K562 (cell line): ENCODE data around the gene ZBTB46. TPM values are rescaled to one million over a fixed set of nuclear protein-coding genes. Genes with fewer than 3 reads are reported as not detected.

ENCODE experiments used
- DPF2 ChIP-seq: fragments of 450-650 bp; IDR thresholded peaks from 2 replicates; pipeline ENCODE4 v1.6.1; 2016
- FOXP1 ChIP-seq: sonication (generic); formaldehyde crosslinking; IDR thresholded peaks from 2 replicates; pipeline ENCODE4 v1.8.0; 2022; ENCODE audit warnings: mild to moderate bottlenecking, missing genetic modification reagents
- HBP1 ChIP-seq: fragments of 450-650 bp; formaldehyde crosslinking; IDR thresholded peaks from 2 replicates; pipeline ENCODE4 v1.4.0; 2022; ENCODE audit warnings: missing genetic modification characterization
- HDGF ChIP-seq: fragments of 450-650 bp; IDR thresholded peaks from 2 replicates; pipeline ENCODE4 v1.6.1; 2016
- KDM4B ChIP-seq, 2 experiments: fragments of 450-650 bp in 1 of 2; sonication (generic) in 1 of 2; IDR thresholded peaks; 2 replicates each; pipeline ENCODE4 v1.6.1; 2016 to 2017; ENCODE audit warnings: borderline replicate concordance in 2 of 2, antibody characterized with exemption in 1 of 2, low read depth in 1 of 2, mild to moderate bottlenecking in 1 of 2
- PKNOX1 ChIP-seq: fragments of 450-650 bp; IDR thresholded peaks from 2 replicates; pipeline ENCODE4 v1.6.1; 2016
- POU5F1 ChIP-seq: fragments of 150-350 bp; IDR thresholded peaks from 2 replicates; pipeline ENCODE4 v1.6.1; 2014; ENCODE audit warnings: borderline replicate concordance, low read length, low read depth, mild to moderate bottlenecking; ENCODE audit not compliant: partially characterized antibody
- RERE ChIP-seq: sonication (generic); formaldehyde crosslinking; IDR thresholded peaks from 2 replicates; pipeline ENCODE4 v1.8.0; 2023; ENCODE audit warnings: missing genetic modification reagents, mild to moderate bottlenecking, borderline replicate concordance
- TFE3 ChIP-seq: fragments of 450-650 bp; formaldehyde crosslinking; IDR thresholded peaks from 2 replicates; pipeline ENCODE4 v1.4.0; 2020; ENCODE audit warnings: mild to moderate bottlenecking, mixed read lengths
- TRIM28 ChIP-seq: fragments of 450-650 bp; IDR thresholded peaks from 2 replicates; pipeline ENCODE4 v1.6.1; 2017
- ZBTB11 ChIP-seq, 3 experiments: fragments of 200-800 bp in 1 of 3; fragments of 250-450 bp in 1 of 3; fragments of 450-650 bp in 1 of 3; sonication (Bioruptor Pico) in 1 of 3; sonication (Bioruptor generic) in 1 of 3; formaldehyde crosslinking in 1 of 3; IDR thresholded peaks; 2 replicates each; pipeline versions ENCODE4 v1.6.1 to v1.8.0; 2016 to 2022; ENCODE audit warnings: mild to moderate bottlenecking in 2 of 3, missing genetic modification characterization in 2 of 3, missing compliant biosample characterization in 1 of 3, moderate library complexity in 1 of 3
- ZNF197 ChIP-seq: fragments of 200-800 bp; sonication (Bioruptor generic); IDR thresholded peaks from 2 replicates; pipeline ENCODE4 v1.6.1; 2016; ENCODE audit warnings: low read depth, missing genetic modification characterization, missing compliant biosample characterization
- polyA plus RNA-seq, 8 experiments: library from polyadenylated mRNA; depleted of rRNA in 4 of 8; stranded (reverse) in 5 of 8; unstranded in 3 of 8; fragments of >200 nt; fragmentation: Nextera tagmentation in 2 of 8; fragmentation: Illumina TruSeq in 1 of 8; extraction: Ambion mirVana in 2 of 8; extraction: Trizol in 1 of 8; gene quantifications; 2 replicates each; pipeline versions ENCODE4 v1.2.1 to v1.2.3, GENCODE V29; 2011 to 2014; ENCODE audit warnings: inconsistent platforms in 1 of 8, missing spikeins in 1 of 8
- total RNA-seq, 7 experiments: library from RNA; depleted of rRNA in 6 of 7; stranded (reverse); fragments of >200 nt in 6 of 7; fragmentation: Illumina TruSeq in 2 of 7; extraction: Trizol in 2 of 7; gene quantifications; 2 replicates each; pipeline versions ENCODE4 v1.2.1 to v1.2.3, GENCODE V29; 2011 to 2021; ENCODE audit warnings: low replicate concordance in 1 of 7

Gene ZBTB46
- total and polyA plus RNA-seq, 9 of the 15 experiments (the other 6 are each of a cell fraction or from before 2014, with no cell fraction given): 0.29 to 4.1 (median 1.1) TPM

- TF ChIP-seq TFE3 (CRISPR knock-in tag): no peak
- no peak for TF ChIP-seq POU5F1
- TF ChIP-seq HDGF: peak; percentile 99
- no peak for TF ChIP-seq RERE (CRISPR knock-in tag)
- peak; percentile 91 for TF ChIP-seq HBP1 (CRISPR knock-in tag)
- TF ChIP-seq FOXP1 (CRISPR knock-in tag): no peak
- no peak for TF ChIP-seq ZNF197 (CRISPR knock-in tag)
- TF ChIP-seq PKNOX1: peak; percentile 23
- TF ChIP-seq KDM4B (IDR thresholded peaks at IDR 0.05; ENCODE audit: borderline replicate concordance in 2 of 2, low read depth in 1 of 2): no peak; a peak in 1 of 4 replicates
- TF ChIP-seq DPF2: peak; percentile 59; the same call in 1 of the 2 replicates
- no peak for TF ChIP-seq ZBTB11 (CRISPR knock-in tag; IDR thresholded peaks at IDR 0.05)
- TF ChIP-seq TRIM28: no peak
Measured at GRCh38 chr20:63846888-63847236, 15.8 kb upstream of the ZBTB46 start (continued).
